Measurements from ENCODE around the gene CCDC183. TPM values are rescaled to one million over a fixed set of nuclear protein-coding genes. Genes with fewer than 3 reads are reported as not detected.
"Not testable (repeated sequence)": the region's sequence is repeated elsewhere in the genome, so short reads cannot be mapped to it uniquely, and the experiment has no call there.

CCDC183 gene
- total and polyA plus RNA-seq, 8 donors = 0.44 to 11.7 (median 10.0) TPM; not detected in 1

DNA sequence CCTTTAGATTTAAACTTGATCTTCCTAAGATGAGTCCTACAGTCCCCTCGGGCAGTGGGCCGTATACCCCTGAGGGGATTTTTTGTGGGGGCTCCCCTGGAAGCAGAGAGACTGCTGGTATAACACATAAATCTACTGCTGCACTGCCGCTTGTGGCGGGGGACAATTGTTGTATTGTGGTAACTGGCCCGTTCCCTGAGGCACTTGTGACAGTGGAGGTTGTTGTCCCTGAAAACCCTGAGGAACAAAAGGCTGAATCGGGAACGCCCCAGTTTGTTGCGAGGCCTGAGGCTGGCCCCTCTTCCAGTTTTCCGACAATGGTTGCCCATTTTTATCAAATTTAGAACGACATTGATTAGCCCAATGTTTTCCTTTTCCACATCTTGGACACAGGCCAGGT lies 9.7 kb upstream of the CCDC183 start:
- H3K27me3 ChIP-seq = no peaks in the 10 kb centered on the region
- DNase-seq (no peak), ATAC-seq (no peak)
- H3K9me3 ChIP-seq = no peaks in the 10 kb centered on the region
- H3K4me3 ChIP-seq = no peak overlapping the region
- peaks cover 0 to 19% of the 10 kb centered on the region in 2 donors for H3K4me1 ChIP-seq
- H3K27ac ChIP-seq = no peak overlapping the region
- TF ChIP-seq, protein P1, sequence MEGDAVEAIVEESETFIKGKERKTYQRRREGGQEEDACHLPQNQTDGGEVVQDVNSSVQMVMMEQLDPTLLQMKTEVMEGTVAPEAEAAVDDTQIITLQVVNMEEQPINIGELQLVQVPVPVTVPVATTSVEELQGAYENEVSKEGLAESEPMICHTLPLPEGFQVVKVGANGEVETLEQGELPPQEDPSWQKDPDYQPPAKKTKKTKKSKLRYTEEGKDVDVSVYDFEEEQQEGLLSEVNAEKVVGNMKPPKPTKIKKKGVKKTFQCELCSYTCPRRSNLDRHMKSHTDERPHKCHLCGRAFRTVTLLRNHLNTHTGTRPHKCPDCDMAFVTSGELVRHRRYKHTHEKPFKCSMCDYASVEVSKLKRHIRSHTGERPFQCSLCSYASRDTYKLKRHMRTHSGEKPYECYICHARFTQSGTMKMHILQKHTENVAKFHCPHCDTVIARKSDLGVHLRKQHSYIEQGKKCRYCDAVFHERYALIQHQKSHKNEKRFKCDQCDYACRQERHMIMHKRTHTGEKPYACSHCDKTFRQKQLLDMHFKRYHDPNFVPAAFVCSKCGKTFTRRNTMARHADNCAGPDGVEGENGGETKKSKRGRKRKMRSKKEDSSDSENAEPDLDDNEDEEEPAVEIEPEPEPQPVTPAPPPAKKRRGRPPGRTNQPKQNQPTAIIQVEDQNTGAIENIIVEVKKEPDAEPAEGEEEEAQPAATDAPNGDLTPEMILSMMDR (IDR thresholded peaks at IDR 0.05) = no peak
- intact Hi-C loops (cut with DNase I) = loop anchor here in 1 of 2 donors (10.0 kb wide), 1 partner anchor 278 kb away; no protein-coding TSS in a partner anchor
- no peaks in the 10 kb centered on the region for H3K36me3 ChIP-seq

DNA sequence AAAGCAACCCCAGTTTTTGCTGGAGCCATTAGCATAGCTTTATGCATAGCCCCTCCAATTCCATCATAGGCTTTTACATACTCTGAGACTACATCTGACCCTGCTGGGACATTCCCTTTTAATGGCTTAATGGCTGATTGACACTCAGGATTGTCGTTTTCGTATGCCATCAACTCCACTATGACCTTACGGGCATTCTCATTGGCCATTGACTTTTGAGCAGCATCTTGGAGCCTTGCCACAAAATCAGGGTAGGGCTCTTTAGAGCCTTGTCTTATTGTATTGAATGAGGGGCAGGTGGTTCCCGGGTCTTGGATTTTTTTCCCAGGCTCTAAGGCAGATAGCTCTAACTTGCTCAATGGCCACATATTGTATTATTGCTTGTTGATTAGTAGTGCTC lies 9.2 kb upstream of the CCDC183 start:
- not testable (repeated sequence) for H3K27me3 ChIP-seq

DNA sequence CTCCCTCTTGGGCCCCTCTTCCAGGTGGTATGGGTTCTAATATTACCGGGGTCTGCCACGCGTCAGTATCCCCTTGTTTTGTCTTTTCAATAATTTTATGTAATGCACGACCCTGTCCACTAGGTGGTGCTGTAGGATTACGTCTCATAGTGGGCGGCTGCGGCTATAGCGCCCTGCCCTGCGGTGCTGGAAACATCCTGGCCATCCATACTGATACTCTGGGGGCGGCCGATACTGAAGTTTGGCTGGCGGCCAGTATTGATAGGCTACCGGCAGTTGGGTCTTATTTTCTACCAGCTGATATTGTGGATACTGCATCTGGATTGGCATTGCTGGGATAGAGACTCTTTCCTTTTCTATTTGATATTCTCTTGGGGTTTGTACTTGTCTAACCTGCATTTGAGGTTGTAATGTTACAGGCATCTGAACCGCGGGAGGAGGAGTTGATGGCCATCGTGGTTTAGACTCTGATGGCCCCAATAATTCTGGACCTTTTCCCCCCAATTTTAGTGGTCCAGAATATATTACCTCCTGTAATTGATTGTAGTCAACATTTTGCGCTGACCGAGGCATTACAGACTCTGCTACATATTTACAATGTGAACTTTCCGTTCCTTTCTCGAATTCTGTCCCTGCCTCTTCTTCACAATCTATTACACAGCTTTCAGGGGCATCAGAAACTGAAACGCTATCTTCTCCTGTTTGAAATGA lies 8.3 kb upstream of the CCDC183 start:
- no peaks in the 10 kb centered on the region for H3K9me3 ChIP-seq
- TF ChIP-seq, protein P1 (IDR thresholded peaks at IDR 0.05) = peak; percentile 76 to 83
- DNase-seq (peak in 3 of 4 donors; percentile 65 to 86 (median 77)), ATAC-seq (no peak)
- no peak overlapping the region for H3K27ac ChIP-seq
- H3K4me3 ChIP-seq = no peak overlapping the region
- peaks cover 8 to 33% of the 10 kb centered on the region in 2 donors for H3K4me1 ChIP-seq
- intact Hi-C loops (cut with DNase I) = loop anchor here in 1 of 2 donors (10.0 kb wide), 1 partner anchor 277 kb away; no protein-coding TSS in a partner anchor
- H3K36me3 ChIP-seq = peaks cover 0 to 5% of the 10 kb centered on the region in 2 donors
- no peaks in the 10 kb centered on the region for H3K27me3 ChIP-seq

More for the DNA sequence above, 9.2 kb upstream of the CCDC183 start:
- not testable (repeated sequence) for H3K4me3 ChIP-seq, DNase-seq, H3K27ac ChIP-seq, ATAC-seq, H3K36me3 ChIP-seq, H3K9me3 ChIP-seq
- peaks cover 4 to 25% of the 10 kb centered on the region in 2 donors for H3K4me1 ChIP-seq
- intact Hi-C loops (cut with DNase I) = loop anchor here in 1 of 2 donors (10.0 kb wide), 1 partner anchor 278 kb away; no protein-coding TSS in a partner anchor

DNA sequence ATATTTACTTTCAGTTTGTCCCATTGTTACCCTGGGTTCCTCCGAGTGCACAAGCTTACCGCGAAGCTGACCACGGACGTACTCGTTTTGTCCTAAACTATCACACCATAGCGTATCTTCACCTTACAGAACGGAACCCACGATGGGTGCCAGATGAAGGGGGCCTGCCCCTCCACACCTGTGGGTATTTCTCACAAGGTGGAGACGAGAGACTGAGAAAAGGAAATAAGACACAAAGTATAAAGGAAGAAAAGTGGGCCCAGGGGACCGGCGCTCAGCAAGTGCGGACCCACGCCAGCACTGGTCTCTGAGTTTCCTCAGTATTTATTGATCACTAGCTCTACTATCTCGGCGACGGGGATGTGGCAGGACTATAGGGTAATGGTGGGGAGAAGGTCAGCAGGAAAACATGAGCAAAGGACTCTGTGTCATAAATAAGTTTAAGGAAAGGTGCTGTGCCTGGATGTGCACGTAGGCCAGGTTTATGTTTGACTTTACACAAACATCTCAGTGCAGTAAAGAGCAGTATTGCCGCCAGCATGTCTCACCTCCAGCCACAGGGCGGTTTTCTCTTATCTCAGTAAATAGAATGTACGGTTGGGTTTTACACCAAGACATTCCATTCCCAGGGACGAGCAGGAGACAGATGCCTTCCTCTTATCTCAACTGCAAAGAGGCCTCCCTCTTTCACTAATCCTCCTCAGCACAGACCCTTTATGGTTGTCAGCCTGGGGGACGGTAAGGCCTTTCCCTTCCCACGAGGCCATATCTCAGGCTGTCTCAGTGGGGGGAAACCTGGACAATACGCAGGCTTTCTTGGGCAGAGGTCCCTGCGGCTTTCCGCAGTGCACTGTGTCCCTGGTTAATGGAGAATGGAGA lies 7.3 kb upstream of the CCDC183 start:
- Histone ChIP-seq H3K4me1 (peaks cover 8 to 39% of the 10 kb centered on the region in 2 donors), H3K36me3 (peaks cover 0 to 16% of the 10 kb centered on the region in 2 donors)
- ATAC-seq, H3K9me3 ChIP-seq, H3K4me3 ChIP-seq, H3K27me3 ChIP-seq, H3K27ac ChIP-seq: not testable (repeated sequence)
- intact Hi-C loops (cut with DNase I) = loop anchor here in 1 of 2 donors (10.0 kb wide), 1 partner anchor 276 kb away; no protein-coding TSS in a partner anchor
- peak in 1 of 4 donors; percentile 39 for DNase-seq

DNA sequence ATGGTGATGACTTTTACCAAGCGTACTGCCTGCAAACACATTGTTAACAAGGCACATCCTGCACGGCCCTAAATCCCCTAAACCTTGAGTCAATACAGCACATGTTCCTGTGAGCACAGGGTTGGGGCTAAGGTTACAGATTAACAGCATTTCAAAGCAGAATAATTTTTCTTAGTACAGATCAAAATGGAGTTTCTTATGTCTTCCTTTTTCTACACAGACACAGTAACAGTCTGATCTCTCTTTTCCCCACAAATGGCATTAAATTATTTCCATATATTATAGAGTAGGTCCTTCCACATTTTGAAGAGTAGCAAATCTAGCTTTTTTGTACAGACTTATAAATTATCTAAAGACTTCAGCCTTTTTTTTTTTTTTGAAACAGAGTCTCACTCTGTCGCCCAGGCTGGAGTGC lies 6.6 kb upstream of the CCDC183 start:
- no peak overlapping the region for H3K27ac ChIP-seq
- no peak overlapping the region for H3K4me3 ChIP-seq
- H3K27me3 ChIP-seq = no peaks in the 10 kb centered on the region
- peaks cover 8 to 39% of the 10 kb centered on the region in 2 donors for H3K4me1 ChIP-seq
- no peaks in the 10 kb centered on the region for H3K9me3 ChIP-seq
- DNase-seq (no peak), ATAC-seq (no peak)
- TF ChIP-seq, protein P1 (IDR thresholded peaks at IDR 0.05) = no peak
- H3K36me3 ChIP-seq = peaks cover 0 to 19% of the 10 kb centered on the region in 2 donors
- intact Hi-C loops (cut with DNase I) = loop anchor here in 1 of 2 donors (10.0 kb wide), 1 partner anchor 275 kb away; no protein-coding TSS in a partner anchor
